ENCODE data around the gene DHRS7C.

DNA sequence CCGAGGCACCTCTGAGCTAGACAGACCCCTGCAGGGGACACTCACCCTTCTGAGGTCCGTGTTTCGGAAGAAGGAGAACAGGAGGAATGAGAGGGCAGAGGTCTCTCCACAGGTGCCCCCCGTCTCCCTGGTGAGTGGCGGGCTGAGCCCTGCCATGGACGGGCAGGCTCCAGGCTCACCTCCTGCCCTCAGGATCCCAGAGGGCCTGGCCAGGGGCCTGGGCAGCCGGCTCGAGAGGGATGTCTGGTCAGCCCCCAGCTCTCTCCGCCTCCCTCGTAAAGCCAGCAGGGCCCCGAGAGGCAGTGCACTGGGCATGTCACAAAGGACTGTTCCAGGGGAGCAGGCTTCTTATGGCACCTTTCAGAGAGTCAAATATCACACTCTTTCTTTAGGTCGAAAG lies 62.8 kb downstream of the DHRS7C start:
- TF ChIP-seq CTCF (conservative IDR thresholded peaks at IDR 0.05) (no peak), ZFX (IDR thresholded peaks at IDR 0.05) (no peak)
